HG03460 (cell line): ENCODE data around the gene TRAK1.
A peak's percentile ranks its signal among the peaks of the same experiment; 100 is the strongest.
"Not testable (repeated sequence)": the region's sequence is repeated elsewhere in the genome, so short reads cannot be mapped to it uniquely, and the experiment has no call there.

Experiments
- ATAC-seq: cut with Tn5 transposase; IDR thresholded peaks from one replicate; pipeline ENCODE4 v1.9.1; 2021; ENCODE audit not compliant: unreplicated experiment

Gene TRAK1

DNA sequence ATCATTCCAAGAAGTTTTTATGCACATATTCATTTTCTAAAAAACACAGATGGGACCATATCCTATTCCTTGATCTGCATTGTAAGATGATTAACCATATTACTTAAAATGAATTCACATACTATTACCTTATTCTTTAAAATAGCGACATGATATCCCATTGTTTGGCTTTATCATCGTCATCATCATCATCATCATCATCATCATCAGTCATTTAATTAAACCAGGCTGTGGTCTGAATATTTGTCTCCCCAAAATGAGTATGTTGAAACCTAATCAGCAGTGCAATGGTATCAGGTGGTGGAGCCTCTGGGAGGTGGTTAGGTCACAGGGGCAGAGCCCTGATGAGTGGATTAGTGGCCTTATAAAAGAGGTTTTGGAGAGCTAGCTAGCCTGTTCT, 4.4 kb downstream of the TRAK1 start:
- ATAC-seq = no peak

DNA sequence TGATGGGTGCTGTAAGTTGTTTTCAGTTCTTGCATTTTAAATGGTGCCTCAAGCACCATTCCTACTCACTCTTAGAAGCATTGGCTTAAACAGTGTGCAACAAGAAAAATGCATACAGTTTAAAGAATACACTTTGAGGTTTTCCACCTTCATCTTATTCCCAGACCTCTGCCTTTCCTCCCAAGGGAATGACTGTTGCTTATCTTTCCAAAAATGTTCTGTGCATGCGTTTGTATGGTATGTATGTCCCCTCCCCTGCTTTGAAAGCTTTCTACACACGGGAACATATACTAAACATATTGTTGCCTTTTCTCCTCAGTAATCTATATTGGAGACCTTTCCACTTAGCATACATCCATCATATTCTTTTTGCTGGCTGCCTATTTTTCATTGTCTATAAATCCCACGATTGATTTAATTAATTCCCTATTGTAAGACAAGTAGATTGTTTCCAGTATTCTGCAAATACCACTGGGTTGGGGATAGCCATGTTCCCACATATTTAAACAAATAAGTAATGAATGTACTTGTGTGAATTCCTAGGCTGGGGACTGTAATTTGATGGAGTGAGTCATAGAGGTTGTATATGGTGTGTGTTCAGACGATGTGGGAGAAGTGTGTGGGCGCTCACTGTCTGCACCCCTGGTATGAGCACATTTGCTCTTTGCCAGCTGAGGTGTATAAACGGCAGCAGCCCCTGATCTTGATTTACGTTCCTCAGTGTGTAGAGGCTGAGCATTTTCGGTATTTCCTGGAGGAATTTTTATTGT, 5.8 kb downstream of the TRAK1 start:
- ATAC-seq = no peak

DNA sequence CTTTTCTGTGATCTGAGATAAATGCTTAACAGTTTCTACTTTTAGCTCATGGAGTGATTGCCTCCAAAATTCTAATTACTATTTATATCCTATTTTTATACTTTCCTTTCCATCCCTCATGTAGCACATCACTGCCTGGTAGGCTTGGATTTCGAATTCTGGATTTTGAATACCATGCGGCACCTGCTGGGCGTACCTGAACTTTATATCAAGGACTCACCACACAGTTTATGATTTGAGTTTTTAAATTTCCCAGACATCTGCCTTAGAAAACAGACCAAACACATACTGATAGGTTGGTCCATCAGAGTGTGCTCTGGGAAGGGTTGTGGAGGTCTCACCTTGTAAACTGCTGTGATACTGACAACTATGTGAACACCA, 6.4 kb downstream of the TRAK1 start:
- no peak for ATAC-seq

DNA sequence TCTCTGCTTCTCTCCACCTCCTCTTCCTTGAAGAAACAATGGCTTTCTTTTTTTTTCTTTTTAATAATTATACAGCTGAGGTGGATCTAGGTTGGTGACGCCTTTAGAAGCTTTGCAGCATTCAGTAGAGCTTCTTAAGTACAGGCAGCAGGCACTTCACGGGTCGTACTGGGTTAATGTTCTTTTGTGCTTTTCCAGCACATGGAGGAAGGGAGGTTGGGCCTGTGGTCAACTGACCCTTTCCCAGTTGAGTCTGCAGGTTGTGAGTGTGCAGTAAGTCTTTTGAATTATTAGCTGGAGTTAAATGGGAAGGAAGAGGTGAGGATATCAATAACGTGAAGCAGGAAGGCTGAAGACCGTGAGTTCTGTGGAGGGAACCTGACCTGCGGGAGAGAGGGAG, 7.0 kb downstream of the TRAK1 start:
- no peak for ATAC-seq

DNA sequence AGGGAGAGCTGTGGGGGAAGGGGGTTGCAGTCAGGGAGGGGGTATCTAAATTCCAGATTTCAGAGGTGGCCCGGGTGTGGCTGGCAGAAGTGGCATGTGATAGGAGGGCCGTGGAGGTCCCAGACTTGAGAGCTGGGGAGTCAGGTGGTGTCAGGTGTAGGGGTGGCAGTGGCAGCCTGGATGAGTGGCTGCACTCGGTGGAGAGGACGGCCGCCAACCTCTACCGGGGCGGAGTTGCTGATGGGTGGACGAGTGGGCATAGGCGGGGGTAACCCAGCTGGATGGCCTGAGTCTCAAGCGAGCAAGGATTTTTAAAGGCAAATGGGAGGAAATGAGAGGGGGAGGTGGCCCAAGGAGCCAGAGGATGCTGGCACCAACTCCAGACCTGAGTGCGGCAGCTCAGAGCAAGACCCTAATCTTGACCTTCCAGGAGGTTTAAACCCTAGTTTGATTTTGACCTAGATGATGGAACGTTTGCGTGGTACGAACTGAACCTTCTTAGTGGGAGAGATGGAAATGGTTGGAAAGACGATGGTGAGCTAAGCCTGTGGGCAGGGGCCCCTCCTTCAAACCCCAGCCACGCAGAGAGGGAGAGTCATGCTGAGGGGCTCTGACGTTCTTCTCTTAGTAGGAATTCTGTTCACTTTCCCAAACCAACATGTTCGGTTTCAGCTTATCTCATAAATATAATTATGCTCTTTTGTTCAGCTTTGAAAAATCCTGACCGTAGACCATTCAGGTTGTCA, 8.0 kb downstream of the TRAK1 start:
- no peak for ATAC-seq

DNA sequence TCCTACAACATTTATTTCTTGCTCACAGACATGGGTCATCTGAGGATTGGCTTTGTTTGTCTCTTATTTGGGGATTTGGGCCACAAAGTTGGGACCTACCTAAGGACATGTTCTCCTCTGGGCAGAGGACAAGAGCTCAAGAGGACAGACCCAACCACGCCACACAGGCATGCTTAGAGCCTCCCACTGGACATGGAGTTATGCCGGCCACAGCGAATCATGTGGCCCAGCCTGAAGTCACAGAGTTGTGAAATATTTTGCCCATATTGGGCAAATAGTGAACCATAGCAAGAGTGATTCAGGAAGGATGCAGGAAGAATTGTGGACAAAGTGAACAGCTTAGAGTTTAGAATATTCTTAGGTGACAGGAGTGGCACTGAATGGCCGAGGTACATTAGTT, 9.9 kb downstream of the TRAK1 start:
- no peak for ATAC-seq

DNA sequence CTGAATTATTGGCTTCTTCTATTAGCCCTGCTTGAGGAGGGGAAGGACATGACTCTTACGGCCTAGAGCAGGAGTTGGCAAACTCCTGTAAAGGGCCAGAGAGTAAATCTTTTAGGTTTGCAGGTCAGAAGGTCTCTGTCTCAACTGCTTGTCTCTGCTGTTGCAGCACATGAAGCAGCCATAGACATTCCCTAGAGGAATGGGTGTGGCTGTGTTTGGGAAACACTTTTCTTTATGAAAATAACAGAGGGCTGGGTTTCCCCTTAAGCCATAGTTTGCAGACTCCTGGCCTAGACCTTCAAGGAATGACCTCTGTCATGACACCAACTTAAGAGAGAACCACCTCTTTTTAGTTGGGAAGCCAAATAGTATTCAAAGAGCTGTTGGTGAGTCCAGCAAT, 10.3 kb downstream of the TRAK1 start:
- ATAC-seq = no peak

DNA sequence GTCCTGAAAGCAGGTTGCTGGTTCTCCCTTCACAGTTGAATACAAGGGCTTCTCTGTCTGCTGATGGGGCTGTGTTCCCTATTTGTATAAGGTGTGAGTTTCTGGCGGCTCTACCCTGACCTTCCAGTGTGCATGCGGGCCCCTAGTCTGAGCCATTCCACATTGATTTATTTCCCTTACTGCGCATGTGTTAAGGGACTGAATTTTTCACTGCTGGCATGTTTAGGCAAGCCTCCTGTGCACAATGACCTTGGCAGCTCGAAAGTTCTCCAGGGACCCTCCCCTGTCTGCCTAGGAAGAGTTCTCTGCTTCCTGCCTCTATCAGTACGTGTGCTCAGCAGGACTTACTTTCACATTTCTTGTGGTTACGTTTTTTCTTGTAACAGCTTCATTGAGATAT, 11.4 kb downstream of the TRAK1 start:
- ATAC-seq = no peak

DNA sequence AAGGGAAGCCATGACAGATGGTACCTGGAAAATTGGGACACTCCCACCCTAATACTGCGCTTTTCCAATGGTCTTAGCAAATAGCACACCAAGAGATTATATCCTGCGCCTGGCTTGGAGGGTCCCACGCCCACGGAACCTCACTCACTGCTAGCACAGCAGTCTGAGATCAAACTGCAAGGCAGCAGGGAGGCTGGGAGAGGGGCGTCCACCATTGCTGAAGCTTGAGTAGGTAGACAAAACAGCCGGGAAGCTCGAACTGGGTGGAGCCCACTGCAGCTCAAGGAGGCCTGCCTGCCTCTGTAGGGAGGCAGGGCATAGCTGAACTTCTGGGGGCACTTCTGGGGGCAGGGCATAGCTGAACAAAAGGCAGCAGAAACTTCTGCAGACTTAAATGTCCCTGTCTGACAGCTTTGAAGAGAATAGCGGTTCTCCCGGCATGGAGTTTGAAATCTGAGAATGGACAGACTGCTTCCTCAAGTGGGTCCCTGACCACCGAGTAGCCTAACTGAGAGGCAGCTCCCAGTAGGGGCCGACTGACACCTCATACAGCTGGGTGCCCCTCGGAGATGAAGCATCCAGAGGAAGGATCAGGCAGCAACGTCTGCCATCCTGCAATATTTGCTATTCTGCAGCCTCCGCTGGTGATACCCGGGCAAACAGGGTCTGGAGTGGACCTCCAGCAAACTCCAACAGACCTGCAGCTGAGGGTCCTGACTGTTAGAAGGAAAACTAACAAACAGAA, 12.9 kb downstream of the TRAK1 start:
- not testable (repeated sequence) for ATAC-seq

DNA sequence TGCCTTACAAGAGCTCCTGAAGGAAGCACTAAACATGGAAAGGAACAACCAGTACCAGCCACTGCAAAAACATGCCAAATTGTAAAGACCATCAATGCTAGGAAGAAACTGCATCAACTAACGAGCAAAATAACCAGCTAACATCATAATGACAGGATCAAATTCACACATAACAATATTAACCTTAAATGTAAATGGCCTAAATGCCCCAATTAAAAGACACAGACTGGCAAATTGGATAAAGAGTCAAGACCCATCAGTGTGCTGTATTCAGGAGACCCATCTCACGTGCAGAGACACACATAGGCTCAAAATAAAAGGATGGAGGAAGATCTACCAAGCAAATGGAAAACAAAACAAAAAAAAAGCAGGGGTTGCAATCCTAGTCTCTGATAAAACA, 14.8 kb downstream of the TRAK1 start:
- not testable (repeated sequence) for ATAC-seq

DNA sequence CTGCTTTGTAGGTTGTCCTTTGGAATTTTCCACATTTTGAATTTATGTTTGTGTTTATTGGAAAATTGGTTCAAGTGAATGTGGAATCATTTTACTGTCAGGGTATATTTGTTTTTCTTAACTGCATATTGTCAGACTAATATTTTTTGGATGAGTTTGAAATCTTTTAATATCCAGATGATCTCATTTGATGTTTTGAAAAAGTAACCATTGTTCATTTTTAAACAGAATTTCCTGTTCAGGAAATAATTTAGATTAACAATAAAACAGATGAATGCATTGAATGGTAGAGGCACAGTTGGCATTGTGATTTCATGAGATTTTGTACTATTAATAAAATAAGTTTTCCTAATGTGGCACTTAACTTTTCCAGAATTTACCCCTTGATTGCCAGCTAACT, 15.5 kb downstream of the TRAK1 start:
- no peak for ATAC-seq

DNA sequence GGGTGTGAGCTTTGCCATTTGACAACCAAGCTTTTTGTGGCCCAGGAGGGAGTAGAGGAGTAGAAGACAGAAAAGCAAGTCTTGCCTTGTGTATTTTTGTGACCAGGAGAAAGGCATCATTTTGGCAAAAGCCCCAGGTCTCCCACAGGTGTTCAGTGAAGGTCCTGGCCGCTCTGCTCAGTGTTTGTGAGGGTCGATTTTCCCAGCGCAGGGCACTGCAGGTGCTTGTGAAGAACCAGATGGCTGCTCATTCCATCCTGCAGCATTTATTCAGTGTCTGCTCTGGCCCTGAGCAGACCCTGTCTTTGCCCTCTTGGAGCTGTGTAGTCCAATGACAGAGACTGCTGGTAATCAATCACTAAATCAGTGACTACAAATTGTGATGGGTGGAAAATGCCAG, 19.5 kb downstream of the TRAK1 start:
- no peak for ATAC-seq

DNA sequence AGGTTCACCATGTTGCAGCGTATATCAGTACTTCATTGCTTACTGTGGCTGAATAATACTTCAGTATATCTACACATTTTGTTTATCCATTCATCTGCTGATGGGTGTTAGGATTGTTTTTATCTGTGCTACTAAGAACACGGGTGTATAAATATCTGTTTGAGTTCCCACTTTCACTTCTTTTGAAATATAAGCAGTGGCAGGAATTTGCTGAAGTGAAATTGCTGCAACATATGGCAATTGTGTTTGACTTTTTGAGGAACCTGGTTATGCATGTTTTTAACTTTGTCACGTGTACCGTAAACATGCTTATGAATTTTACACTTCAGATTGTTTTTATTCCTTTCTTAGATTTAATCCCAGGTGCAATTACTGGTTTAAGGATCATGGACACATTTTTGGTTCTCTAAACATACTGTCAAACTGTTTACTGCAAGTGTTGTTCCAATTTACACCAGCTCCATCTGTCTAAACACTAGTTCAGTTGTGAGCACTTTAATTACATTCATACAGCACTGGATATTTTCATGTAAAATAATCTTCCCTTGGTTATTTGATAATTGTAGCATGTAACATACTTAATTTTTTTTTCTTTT, 23.1 kb downstream of the TRAK1 start:
- ATAC-seq = no peak

DNA sequence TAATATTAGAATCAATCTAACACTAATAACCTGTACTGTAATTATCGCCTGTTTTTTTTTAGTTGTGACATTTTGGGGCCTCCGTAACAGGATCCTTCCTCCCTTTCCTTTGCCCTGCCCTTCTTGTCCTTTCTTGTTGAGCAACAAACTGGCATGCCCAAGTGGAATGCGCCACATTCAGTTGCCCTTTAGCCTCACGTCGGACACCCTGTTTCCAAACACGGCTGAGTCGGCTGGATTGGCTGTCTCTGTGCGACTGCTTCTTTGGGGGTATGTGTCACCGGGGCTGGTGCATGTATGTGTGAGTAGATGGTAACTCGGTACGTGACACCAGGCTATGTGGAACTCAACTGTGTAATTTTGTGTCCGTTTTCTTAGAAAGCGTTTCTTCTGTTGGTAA, 24.1 kb downstream of the TRAK1 start:
- ATAC-seq = no peak

DNA sequence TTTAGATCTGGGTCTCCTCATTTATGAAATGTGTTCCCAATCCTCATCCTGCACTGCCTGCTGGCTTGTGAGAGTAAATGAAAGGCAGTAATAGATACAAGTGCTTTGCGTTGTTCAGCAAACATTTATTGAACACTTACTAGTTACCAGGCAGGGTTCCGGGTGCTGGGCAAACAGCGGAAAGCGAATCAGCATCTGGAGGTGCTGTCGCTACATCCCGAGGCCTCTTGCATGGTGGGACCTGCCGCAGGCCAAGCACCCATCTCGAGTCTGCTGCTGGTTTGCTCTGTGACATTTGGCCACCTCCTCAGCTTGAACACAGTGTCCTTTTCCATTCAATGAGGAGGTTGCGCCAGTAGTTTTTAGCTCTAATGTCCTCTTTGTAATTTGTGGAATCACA, 24.8 kb downstream of the TRAK1 start:
- no peak for ATAC-seq

DNA sequence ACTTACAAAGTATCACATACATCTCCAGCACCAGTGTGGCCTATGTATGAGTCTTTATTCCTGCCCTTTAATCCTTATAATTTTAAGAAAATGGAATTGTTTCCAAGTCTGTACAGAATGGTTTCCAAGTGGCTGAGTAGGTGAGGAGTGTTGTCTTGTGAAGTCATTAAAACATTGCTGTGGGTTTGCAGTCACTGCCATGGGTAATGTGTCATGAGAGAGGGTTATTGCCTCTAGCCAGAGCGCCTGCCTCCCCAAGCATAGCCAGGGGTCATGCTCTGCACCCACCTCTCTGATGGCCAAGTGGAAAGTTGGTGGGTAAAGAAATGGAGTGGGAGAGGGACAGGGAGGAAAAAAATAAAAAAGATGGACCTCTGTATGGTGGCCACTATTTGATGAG, 25.3 kb downstream of the TRAK1 start:
- ATAC-seq = no peak

DNA sequence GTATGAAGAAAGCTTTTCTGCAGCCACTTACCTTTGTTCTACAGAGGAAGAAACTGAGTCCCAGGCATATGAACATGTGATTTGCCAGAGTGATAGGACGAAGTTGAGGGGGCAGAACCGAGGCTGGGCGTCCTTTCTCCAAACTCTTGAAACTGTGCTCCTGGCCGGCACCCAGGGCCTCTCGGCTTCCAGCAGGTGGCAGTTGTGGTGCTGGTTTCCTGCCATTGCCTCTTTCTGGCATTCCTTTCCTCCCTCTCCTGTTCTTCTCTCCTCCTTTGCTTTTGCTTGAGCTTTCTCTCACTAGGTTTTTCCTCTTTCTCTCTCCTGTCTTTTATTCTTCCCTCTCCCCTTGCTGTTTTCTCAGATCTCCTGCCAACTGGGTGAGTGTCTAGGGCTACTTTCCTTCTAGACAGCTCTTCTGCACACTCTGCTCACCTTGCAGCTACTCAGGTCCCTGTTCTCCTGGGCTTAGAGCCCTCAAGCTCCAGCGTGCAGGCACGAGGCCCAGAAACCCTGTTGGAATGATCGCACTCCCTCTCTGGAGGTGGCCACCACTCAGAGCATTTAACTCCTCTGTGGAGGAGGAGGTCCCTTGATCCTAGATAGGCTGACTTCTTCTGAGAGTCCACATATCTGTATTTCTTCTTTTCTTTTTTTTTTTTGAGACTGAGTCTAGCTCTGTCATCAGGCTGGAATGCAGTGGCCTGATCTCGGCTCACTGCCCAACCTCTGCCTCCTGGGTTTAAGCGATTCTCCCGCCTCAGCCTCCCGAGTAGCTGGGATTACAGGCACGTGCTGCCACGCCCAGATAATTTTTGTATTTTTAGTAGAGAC, 26.2 kb downstream of the TRAK1 start:
- no peak for ATAC-seq

DNA sequence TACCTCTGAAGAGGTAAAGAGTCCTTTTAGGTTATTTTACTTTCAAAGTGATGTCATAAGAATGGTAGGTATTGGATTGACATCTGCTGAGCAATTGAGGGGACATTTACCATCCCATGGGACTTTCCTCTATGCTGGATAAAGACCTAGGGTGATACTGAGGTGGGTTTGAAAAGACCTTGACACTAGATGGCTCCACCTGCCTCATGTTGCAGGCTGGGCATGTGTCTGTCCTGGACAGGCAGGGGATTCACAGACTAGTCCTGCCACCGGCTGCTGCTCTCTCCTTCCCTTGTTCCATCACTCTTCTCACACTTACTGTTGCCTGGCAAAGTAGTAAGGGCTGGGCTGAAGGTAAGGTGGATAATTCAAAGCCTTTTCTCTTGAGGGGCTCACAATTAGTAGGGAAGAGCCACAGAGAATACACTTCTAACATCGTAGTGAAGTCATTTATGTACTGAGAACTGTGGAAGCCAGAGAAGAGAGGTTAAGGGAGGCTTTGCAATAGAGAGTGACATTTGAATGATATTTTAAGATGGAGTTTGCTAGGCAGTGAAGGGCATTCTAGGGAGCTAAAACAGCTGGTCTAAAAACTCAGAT, 27.7 kb downstream of the TRAK1 start:
- ATAC-seq = peak; percentile 73

DNA sequence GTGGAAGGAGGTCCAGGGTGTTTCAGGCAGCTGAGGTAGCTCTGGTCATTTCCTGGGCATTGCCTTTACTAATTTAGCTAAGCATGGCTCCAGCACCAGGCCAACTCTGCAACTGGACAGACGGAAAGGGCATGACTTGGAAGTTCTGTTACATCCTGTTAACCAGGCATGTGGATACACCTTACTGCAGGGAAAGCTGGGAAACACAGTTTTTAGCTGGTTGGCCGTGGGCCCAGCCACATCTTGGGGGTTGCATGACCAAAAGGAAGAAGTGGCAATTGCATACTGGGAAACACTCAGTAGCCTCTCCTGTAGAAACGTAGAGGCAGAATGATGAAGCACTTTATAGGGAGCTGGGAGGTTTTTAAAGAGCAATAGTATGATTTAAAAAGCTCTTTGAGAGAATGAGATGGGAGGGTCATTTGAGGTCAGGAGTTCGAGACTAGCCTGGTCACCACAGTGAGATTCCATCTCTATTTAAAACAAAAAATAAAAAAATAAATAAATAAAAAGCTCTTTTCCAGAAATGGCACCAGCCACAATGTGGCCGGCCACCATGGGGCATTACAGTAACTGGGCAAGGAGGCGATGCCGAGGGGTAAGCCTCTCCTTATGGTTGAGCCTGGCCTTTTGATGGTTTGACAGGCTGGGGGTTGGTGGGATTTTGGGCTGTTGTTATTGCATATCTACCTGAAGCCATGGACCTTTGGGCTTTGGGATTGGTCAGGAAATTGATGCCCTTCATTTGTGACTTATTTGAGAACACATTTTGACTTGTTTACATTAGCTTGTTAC, 28.6 kb downstream of the TRAK1 start:
- no peak for ATAC-seq

DNA sequence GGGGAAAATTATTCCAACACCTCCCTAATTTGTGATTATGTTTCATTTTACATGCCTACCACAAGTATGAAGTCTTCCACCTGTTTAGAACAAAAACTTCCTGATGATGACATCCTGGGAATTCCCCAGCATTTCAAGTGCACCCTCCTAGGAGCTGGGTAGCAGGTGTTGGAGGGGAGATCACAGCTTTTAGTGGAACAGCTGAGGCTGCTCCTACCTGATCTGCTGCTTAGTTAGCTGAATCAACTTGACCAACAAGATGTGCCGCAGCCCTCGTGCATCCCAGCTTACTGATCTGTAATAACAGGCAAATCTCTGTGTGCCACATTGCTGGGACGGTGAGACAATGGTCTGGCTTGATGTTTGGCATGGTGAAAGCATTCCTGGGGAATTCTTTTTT, 29.7 kb downstream of the TRAK1 start:
- no peak for ATAC-seq
